GM04504 (cell line): ENCODE results near the gene NDUFA7.
"Not testable (repeated sequence)": the region's sequence is repeated elsewhere in the genome, so short reads cannot be mapped to it uniquely, and the experiment has no call there.

Experiments
- DNase-seq: peaks from one replicate; pipeline ENCODE4 v3.0.0-alpha.2; 2012; ENCODE audit warnings: low read depth

Gene NDUFA7

GRCh38 chr19:8319807-8320520, 1.2 kb downstream of the NDUFA7 start:
- DNase-seq = no peak

- DNase-seq = not testable (repeated sequence)
Measured at GRCh38 chr19:8318835-8319234, 2.3 kb downstream of the NDUFA7 start.

GRCh38 chr19:8316351-8317125, 4.6 kb downstream of the NDUFA7 start:
- no peak for DNase-seq

- DNase-seq = not testable (repeated sequence)
Measured at GRCh38 chr19:8314981-8315640, 6.1 kb downstream of the NDUFA7 start.

GRCh38 chr19:8311461-8312260, 9.5 kb downstream of the NDUFA7 start:
- DNase-seq = no peak

- DNase-seq = no peak
Measured at GRCh38 chr19:8310342-8311055, 10.7 kb downstream of the NDUFA7 start.

GRCh38 chr19:8308891-8309291, 12.3 kb downstream of the NDUFA7 start:
- DNase-seq = no peak

- DNase-seq = peak; percentile 72
Measured at GRCh38 chr19:8307965-8308866, 13.0 kb downstream of the NDUFA7 start, which contains the start of gene CD320. CD320 (minus strand) TSS chr19:8308358; CDS start chr19:8308290, 68 bp downstream.

GRCh38 chr19:8307400-8307964, 13.7 kb downstream of the NDUFA7 start:
- DNase-seq = no peak

GRCh38 chr19:8306235-8307054, 14.7 kb downstream of the NDUFA7 start:
- no peak for DNase-seq

GRCh38 chr19:8305798-8306197, 15.4 kb downstream of the NDUFA7 start:
- no peak for DNase-seq

- no peak for DNase-seq
Measured at GRCh38 chr19:8304841-8305621, 16.1 kb downstream of the NDUFA7 start.

GRCh38 chr19:8302734-8303133, 18.4 kb downstream of the NDUFA7 start:
- DNase-seq = no peak

- no peak for DNase-seq
Measured at GRCh38 chr19:8302357-8302691, 18.9 kb downstream of the NDUFA7 start.

- not testable (repeated sequence) for DNase-seq
Measured at GRCh38 chr19:8291337-8291736, 29.8 kb downstream of the NDUFA7 start.

GRCh38 chr19:8276508-8276907, 44.7 kb downstream of the NDUFA7 start:
- DNase-seq = not testable (repeated sequence)

GRCh38 chr19:8269724-8270123, 51.5 kb downstream of the NDUFA7 start:
- no peak for DNase-seq

- no peak for DNase-seq
Measured at GRCh38 chr19:8265872-8266271, 55.3 kb downstream of the NDUFA7 start.
